Colonic mucosa (tissue), 4 donors: Measurements from ENCODE around the gene SLC38A3. TPM values are rescaled to one million over a fixed set of nuclear protein-coding genes. Genes with fewer than 3 reads are reported as not detected.

ENCODE experiments used
- DNase-seq: peaks from one replicate; pipeline ENCODE4 v3.0.0-alpha.2; 2020
- H3K27ac ChIP-seq: fragments of 200-600 bp; one replicate; pipeline ENCODE4 v1.8.0; 2021
- H3K27me3 ChIP-seq: fragments of 200-600 bp; one replicate; pipeline ENCODE4 v1.8.0; 2021
- H3K36me3 ChIP-seq: fragments of 200-600 bp; one replicate; pipeline ENCODE4 v1.8.0; 2021
- H3K4me1 ChIP-seq: fragments of 200-600 bp; one replicate; pipeline ENCODE4 v1.8.0; 2021; ENCODE audit warnings: mild to moderate bottlenecking
- H3K4me3 ChIP-seq: fragments of 200-600 bp; one replicate; pipeline ENCODE4 v1.8.0; 2021
- H3K9ac ChIP-seq, 2 donors: one replicate each; pipeline ENCODE4 v1.7.0; 2013; ENCODE audit warnings: control low read depth in 2 of 2, low read depth in 2 of 2, low read length in 2 of 2
- H3K9me3 ChIP-seq: fragments of 200-600 bp; one replicate; pipeline ENCODE4 v1.8.0; 2021
- CTCF ChIP-seq: fragments of 200-600 bp; IDR thresholded peaks from one replicate; pipeline ENCODE4 v1.8.0; 2022; ENCODE audit warnings: antibody characterized with exemption, mild to moderate bottlenecking
- intact Hi-C: fragments of 100-400 bp; cut with DNase I; formaldehyde crosslinking; loops from one replicate; pipeline ENCODE4 v1.14.1; 2022
- total RNA-seq, 2 donors: library from RNA; stranded (reverse); fragmentation: NEBNext Ultra II Directional in 1 of 2; extraction: Animal tissue kit (Norgen Biotek cat#: 25700) in 1 of 2; gene quantifications; one replicate each; pipeline ENCODE4 v1.2.1, GENCODE V29; 2021
- donor health status: healthy.
- donor health status: DM: no; HTN: no; CAD: no.
- donor health status: DM: no; HTN: no; CAD: no.

The SLC38A3 gene
- total RNA-seq, 2 donors from 2014 or later = 0.24 to 0.40 TPM

GRCh38 chr3:50231581-50231980 lies 26.5 kb downstream of the SLC38A3 start:
- peaks cover 4% of the 10 kb centered on the region for H3K4me1 ChIP-seq
- H3K27me3 ChIP-seq = no peaks in the 10 kb centered on the region
- no peak overlapping the region for H3K4me3 ChIP-seq
- no peak overlapping the region for H3K27ac ChIP-seq
- no peak for TF ChIP-seq CTCF
- no peak for DNase-seq
- H3K9me3 ChIP-seq = no peaks in the 10 kb centered on the region
- intact Hi-C loops = no loop called here
- no peak overlapping the region for H3K9ac ChIP-seq
- H3K36me3 ChIP-seq = no peaks in the 10 kb centered on the region

- H3K36me3 ChIP-seq = no peaks in the 10 kb centered on the region
- H3K27ac ChIP-seq = no peak overlapping the region
- no peak overlapping the region for H3K9ac ChIP-seq
- no peak for TF ChIP-seq CTCF
- intact Hi-C loops = no loop called here
- peaks cover 3% of the 10 kb centered on the region for H3K4me1 ChIP-seq
- H3K27me3 ChIP-seq = no peaks in the 10 kb centered on the region
- no peaks in the 10 kb centered on the region for H3K9me3 ChIP-seq
- no peak overlapping the region for H3K4me3 ChIP-seq
- no peak for DNase-seq
Measured at GRCh38 chr3:50232303-50232702, 27.2 kb downstream of the SLC38A3 start.

- TF ChIP-seq CTCF = no peak
- Histone ChIP-seq H3K36me3 (no peaks in the 10 kb centered on the region), H3K9me3 (no peaks in the 10 kb centered on the region), H3K27me3 (no peaks in the 10 kb centered on the region), H3K4me3 (no peak overlapping the region), H3K27ac (no peak overlapping the region), H3K4me1 (peaks cover 9% of the 10 kb centered on the region), H3K9ac (peak overlapping the region in 1 of 2 donors; percentile 44)
- intact Hi-C loops = no loop called here
- DNase-seq = no peak
Measured at GRCh38 chr3:50233176-50233575, 28.1 kb downstream of the SLC38A3 start.

GRCh38 chr3:50235716-50236483 lies 30.8 kb downstream of the SLC38A3 start, which contains the start of gene GNAI2:
Gene GNAI2 (plus strand): TSS chr3:50236204. CDS start chr3:50236336, 132 bp downstream.
- Histone ChIP-seq H3K36me3 (no peaks in the 10 kb centered on the region), H3K9ac (peak within 1 kb of the TSS; percentile 61 to 89), H3K9me3 (no peaks in the 10 kb centered on the region), H3K27me3 (no peaks in the 10 kb centered on the region), H3K27ac (peak within 1 kb of the TSS; percentile 82), H3K4me1 (peaks cover 31% of the 10 kb centered on the region), H3K4me3 (peak within 1 kb of the TSS; percentile 52)
- intact Hi-C loops = no loop called here
- DNase-seq = peak; percentile 98
- TF ChIP-seq CTCF = no peak

- Histone ChIP-seq H3K9me3 (no peaks in the 10 kb centered on the region), H3K4me1 (peaks cover 31% of the 10 kb centered on the region), H3K27ac (peak overlapping the region; percentile 82), H3K9ac (peak overlapping the region; percentile 58 to 89), H3K27me3 (no peaks in the 10 kb centered on the region), H3K36me3 (no peaks in the 10 kb centered on the region), H3K4me3 (peak overlapping the region; percentile 52)
- no peak for TF ChIP-seq CTCF
- DNase-seq = no peak
- intact Hi-C loops = no loop called here
Measured at GRCh38 chr3:50236484-50237132, 31.5 kb downstream of the SLC38A3 start.
